ENCODE results near the gene CEPT1.
A peak's percentile ranks its signal among the peaks of the same experiment; 100 is the strongest.

Gene CEPT1

DNA sequence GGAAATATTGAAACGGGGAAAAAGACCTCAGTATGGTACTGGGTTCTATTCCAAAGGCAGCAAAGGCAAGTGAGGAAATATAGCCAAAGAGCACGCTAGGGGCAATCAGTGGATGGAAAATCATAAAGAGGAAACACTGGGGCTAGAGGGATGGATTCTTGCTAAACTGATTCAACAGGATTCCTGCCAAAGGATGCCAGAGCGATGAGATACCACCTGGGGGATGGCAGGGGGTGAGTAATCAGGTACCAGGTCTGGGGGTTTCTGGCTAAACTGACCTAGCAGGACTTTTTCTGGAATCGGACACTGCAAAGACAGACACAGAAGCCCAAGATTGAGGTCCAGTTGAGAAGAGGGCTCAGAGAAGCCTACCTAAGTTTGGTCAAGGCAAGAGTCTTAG, 94.2 kb downstream of the CEPT1 start:
- DNase-seq: peak; percentile 29

All from 8988T (cell line).